Kidney (tissue), 14 donors: ENCODE data around the gene HOXB6. TPM values are rescaled to one million over a fixed set of nuclear protein-coding genes. Genes with fewer than 3 reads are reported as not detected.

Experiments used
- DNase-seq, 5 donors: peaks; one replicate each; pipeline ENCODE4 v3.0.0-alpha.2; 2013 to 2020
- FAIRE-seq: peaks from 2 replicates; lab custom pipeline; 2012; peaks lifted over from hg19 to GRCh38; lab: Jason Lieb, UNC
- H3K27ac ChIP-seq, 2 donors: one replicate each; pipeline ENCODE4 v1.7.0; 2013; ENCODE audit warnings: low read depth in 2 of 2, low read length in 2 of 2, inconsistent platforms in 1 of 2
- H3K27me3 ChIP-seq: one replicate; pipeline ENCODE4 v1.7.1; 2013; ENCODE audit warnings: low read length, inconsistent platforms; ENCODE audit not compliant: control insufficient read depth, insufficient read depth
- H3K36me3 ChIP-seq, 3 donors: one replicate each; pipeline versions ENCODE4 v1.7.0 to v1.7.1; 2013; ENCODE audit warnings: low read length in 3 of 3, control low read depth in 1 of 3, inconsistent platforms in 1 of 3; ENCODE audit not compliant: insufficient read depth in 3 of 3, control insufficient read depth in 2 of 3
- H3K4me1 ChIP-seq, 3 donors: one replicate each; pipeline versions ENCODE4 v1.7.0 to v1.7.1; 2013; ENCODE audit warnings: low read length in 3 of 3, inconsistent platforms in 1 of 3, low read depth in 1 of 3; ENCODE audit not compliant: control insufficient read depth in 2 of 3, insufficient read depth in 2 of 3
- H3K4me3 ChIP-seq, 3 donors: one replicate each; pipeline versions ENCODE4 v1.7.0 to v1.8.1; 2013; ENCODE audit warnings: low read length in 3 of 3, control low read depth in 1 of 3, inconsistent platforms in 1 of 3
- H3K9ac ChIP-seq, 3 donors: one replicate each; pipeline versions ENCODE4 v1.7.0 to v1.7.1; 2013; ENCODE audit warnings: low read length in 3 of 3, control low read depth in 1 of 3, inconsistent platforms in 1 of 3
- H3K9me3 ChIP-seq, 3 donors: one replicate each; pipeline versions ENCODE4 v1.7.0 to v1.7.1; 2013; ENCODE audit warnings: low read length in 3 of 3, control low read depth in 1 of 3, inconsistent platforms in 1 of 3; ENCODE audit not compliant: control insufficient read depth in 2 of 3, insufficient read depth in 1 of 3
- CTCF ChIP-seq: IDR thresholded peaks from 3 replicates; pipeline ENCODE4 v1.5.1; 2012; ENCODE audit warnings: mild to moderate bottlenecking, moderate library complexity, borderline replicate concordance; ENCODE audit not compliant: insufficient read depth; ENCODE audit errors: extremely low read depth
- intact Hi-C: fragments of 100-400 bp; cut with DNase I; formaldehyde crosslinking; loops from one replicate; pipeline ENCODE4 v1.11.1; 2022
- polyA plus RNA-seq: library from polyadenylated mRNA; stranded (reverse); fragments of 350-450 nt; fragmentation: Illumina TruSeq; extraction: RNeasy Lipid Tissue Mini Kit (QIAGEN cat#74804); gene quantifications from one replicate; pipeline ENCODE4 v1.2.3, GENCODE V29; 2014; ENCODE audit warnings: low read depth, low replicate concordance; ENCODE audit not compliant: insufficient read depth
- total RNA-seq: library from RNA; stranded (reverse); fragmentation: NEBNext Ultra II Directional; extraction: Animal tissue kit (Norgen Biotek cat#: 25700); gene quantifications from one replicate; pipeline ENCODE4 v1.2.1, GENCODE V29; 2021
- donor health status: control.
- donor health status: control.
- donor health status: control.
- donor health status: control.
- donor health status: control.
- donor health status: DM: yes; HTN: yes; CAD: no.
- donor health status: Normal renal cell carcinoma (clear cell type).

HOXB6 gene
- total and polyA plus RNA-seq, 2 donors from 2014 or later = 44.0 to 90.2 TPM

- Histone ChIP-seq H3K4me1 (no peaks in the 10 kb centered on the region), H3K27ac (no peak overlapping the region), H3K27me3 (peaks cover 53% of the 10 kb centered on the region), H3K36me3 (no peaks in the 10 kb centered on the region), H3K4me3 (no peak overlapping the region), H3K9me3 (no peaks in the 10 kb centered on the region), H3K9ac (no peak overlapping the region)
- intact Hi-C loops = no loop called here
- no peak for DNase-seq
- FAIRE-seq = no peak
- TF ChIP-seq CTCF = no peak
Measured at GRCh38 chr17:48633266-48633677, 28.5 kb upstream of the HOXB6 start.

GRCh38 chr17:48632579-48633265 lies 27.9 kb upstream of the HOXB6 start:
- no peak overlapping the region for H3K27ac ChIP-seq
- no peaks in the 10 kb centered on the region for H3K4me1 ChIP-seq
- no peak for TF ChIP-seq CTCF
- peaks cover 56% of the 10 kb centered on the region for H3K27me3 ChIP-seq
- H3K36me3 ChIP-seq = no peaks in the 10 kb centered on the region
- DNase-seq (peak in 2 of 5 donors; percentile 12 to 33), FAIRE-seq (no peak)
- H3K4me3 ChIP-seq = no peak overlapping the region
- no peaks in the 10 kb centered on the region for H3K9me3 ChIP-seq
- H3K9ac ChIP-seq = no peak overlapping the region
- intact Hi-C loops = no loop called here

- Histone ChIP-seq H3K9me3 (no peaks in the 10 kb centered on the region), H3K4me3 (no peak overlapping the region), H3K27ac (no peak overlapping the region), H3K9ac (no peak overlapping the region), H3K27me3 (peaks cover 60% of the 10 kb centered on the region), H3K36me3 (no peaks in the 10 kb centered on the region), H3K4me1 (peaks cover 0 to under 1% (median 0%) of the 10 kb centered on the region in 3 donors)
- DNase-seq (peak in 2 of 5 donors; percentile 3 to 29), FAIRE-seq (no peak)
- intact Hi-C loops = no loop called here
- no peak for TF ChIP-seq CTCF
Measured at GRCh38 chr17:48631693-48632578, 27.1 kb upstream of the HOXB6 start.
